Measurements from ENCODE around the gene SLCO4A1. TPM values are rescaled to one million over a fixed set of nuclear protein-coding genes. Genes with fewer than 3 reads are reported as not detected.

Gene SLCO4A1
- total and polyA plus RNA-seq, 8 donors = 0.58 to 44.3 (median 11.9) TPM

DNA sequence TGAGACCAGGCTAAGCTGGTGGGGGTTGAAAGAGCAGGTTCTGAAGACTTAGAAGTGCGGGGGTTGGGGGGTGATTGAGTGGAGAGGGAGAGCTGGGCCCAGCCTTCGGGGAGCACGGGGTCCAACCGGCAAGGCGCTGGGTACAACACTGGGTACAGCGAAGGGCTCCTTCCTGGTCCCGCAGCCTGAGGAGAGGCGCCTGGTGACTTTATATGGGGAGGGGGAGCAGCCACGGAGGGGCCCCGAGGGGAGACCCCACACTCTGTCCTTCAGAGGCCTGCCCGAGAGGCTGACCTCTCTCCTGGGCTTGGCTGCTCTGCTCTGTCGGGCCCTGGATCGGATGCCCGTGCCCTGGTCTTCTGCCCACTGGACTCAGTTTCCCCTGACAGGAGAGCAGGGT is 55.9 kb downstream of the SLCO4A1 start:
- Histone ChIP-seq H3K9me3 (no peaks in the 10 kb centered on the region), H3K36me3 (no peaks in the 10 kb centered on the region), H3K4me1 (peaks cover 0 to 1% (median 0%) of the 10 kb centered on the region in 4 donors), H3K4me3 (no peak overlapping the region), H3K27me3 (peaks cover 0 to 27% (median 8%) of the 10 kb centered on the region in 3 donors), H3K27ac (no peak overlapping the region)
- intact Hi-C loops (cut with DNase I; ENCODE audit: low total_unique reads) = no loop called here
- DNase-seq = no peak
- WGBS, 5 donors = 86 to 95% (median 92%) methylated on average over 14 of the region's 14 CpGs
- no peak for TF ChIP-seq POLR2A (IDR thresholded peaks at IDR 0.05)
- TF ChIP-seq EP300 (IDR thresholded peaks at IDR 0.05) = no peak
- TF ChIP-seq POLR2AphosphoS5 (IDR thresholded peaks at IDR 0.05) = no peak
- TF ChIP-seq CTCF (IDR thresholded peaks at IDR 0.05) = no peak

DNA sequence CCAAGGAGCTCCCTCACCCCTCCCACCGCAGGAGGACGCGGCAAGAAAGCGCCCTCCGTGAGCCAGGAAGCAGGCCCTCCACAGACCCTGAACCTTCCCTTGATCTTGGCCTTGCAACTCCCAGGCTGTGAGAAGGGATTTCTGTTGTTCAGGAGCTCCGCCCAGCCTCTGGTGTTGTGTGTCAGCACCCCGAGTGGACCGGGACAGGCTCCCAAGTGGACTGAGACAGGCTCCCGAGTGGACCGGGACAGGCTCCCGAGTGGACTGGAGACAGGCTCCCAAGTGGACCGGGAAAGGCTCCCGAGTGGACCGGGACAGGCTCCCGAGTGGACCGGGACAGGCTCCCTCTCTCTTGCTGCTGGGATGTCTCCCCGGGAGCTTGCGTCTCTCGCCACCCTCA is 57.0 kb downstream of the SLCO4A1 start:
- WGBS, 5 donors = 91 to 96% (median 95%) methylated on average over 14 to 19 of the region's 19 CpGs
- H3K27me3 ChIP-seq = peaks cover 0 to 20% (median 4%) of the 10 kb centered on the region in 3 donors
- H3K9me3 ChIP-seq = no peaks in the 10 kb centered on the region
- no peak overlapping the region for H3K4me3 ChIP-seq
- intact Hi-C loops (cut with DNase I; ENCODE audit: low total_unique reads) = no loop called here
- peaks cover 4 to 12% (median 7%) of the 10 kb centered on the region in 4 donors for H3K4me1 ChIP-seq
- no peak for DNase-seq
- H3K27ac ChIP-seq = no peak overlapping the region
- H3K36me3 ChIP-seq = no peaks in the 10 kb centered on the region
- no peak for TF ChIP-seq EP300 (IDR thresholded peaks at IDR 0.05)
- no peak for TF ChIP-seq POLR2A (IDR thresholded peaks at IDR 0.05)
- TF ChIP-seq CTCF (IDR thresholded peaks at IDR 0.05) = no peak
- TF ChIP-seq POLR2AphosphoS5 (IDR thresholded peaks at IDR 0.05) = no peak

- Histone ChIP-seq H3K27ac (no peak overlapping the region), H3K9me3 (no peaks in the 10 kb centered on the region), H3K4me3 (no peak overlapping the region), H3K36me3 (no peaks in the 10 kb centered on the region), H3K27me3 (peaks cover 0 to 20% (median 4%) of the 10 kb centered on the region in 3 donors), H3K4me1 (peaks cover 7 to 16% (median 9%) of the 10 kb centered on the region in 4 donors)
- 81 to 89% (median 84%) methylated on average over 8 to 12 of the region's 12 CpGs for WGBS, 5 donors
- intact Hi-C loops (cut with DNase I; ENCODE audit: low total_unique reads) = no loop called here
- no peak for TF ChIP-seq POLR2AphosphoS5 (IDR thresholded peaks at IDR 0.05)
- TF ChIP-seq CTCF (IDR thresholded peaks at IDR 0.05) = no peak
- TF ChIP-seq EP300 (IDR thresholded peaks at IDR 0.05) = no peak
- TF ChIP-seq POLR2A (IDR thresholded peaks at IDR 0.05) = no peak
- DNase-seq = no peak
Measured at GRCh38 chr20:62699741-62700140, 57.4 kb downstream of the SLCO4A1 start.

DNA sequence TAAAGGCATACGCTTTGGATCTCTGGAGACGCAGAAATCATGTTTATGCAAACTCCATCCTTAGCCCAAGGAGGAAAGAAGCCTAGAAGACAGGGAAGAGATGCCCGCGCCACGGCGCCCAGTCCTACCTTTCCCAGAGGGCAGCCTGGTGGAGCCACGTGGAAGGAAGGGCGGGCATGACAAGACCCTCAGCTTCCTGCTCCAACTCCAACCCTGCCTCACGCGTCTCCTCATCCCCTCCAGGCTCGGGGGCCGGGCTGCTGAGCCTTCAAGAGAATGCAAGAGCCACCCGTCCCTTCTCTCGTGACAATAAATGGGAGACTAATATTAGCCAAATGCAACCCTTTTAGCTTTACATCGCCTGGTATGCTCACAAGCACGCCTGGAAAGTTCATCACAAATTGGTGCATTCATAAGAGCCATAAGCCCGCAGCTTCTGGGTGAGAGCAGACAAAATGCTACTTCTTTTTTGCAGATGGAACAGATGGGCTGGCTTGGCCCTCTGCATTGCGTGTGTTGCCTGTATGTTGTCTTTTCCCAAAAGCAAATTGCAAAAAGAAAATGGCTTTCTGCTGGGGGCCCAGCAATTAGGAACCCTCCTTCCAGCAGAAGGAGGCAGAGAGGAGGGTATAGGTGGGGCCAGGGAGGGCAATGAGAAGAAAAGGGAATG is 58.1 kb downstream of the SLCO4A1 start:
- WGBS, 5 donors = 87 to 92% (median 90%) methylated on average over 18 of the region's 18 CpGs
- TF ChIP-seq CTCF (IDR thresholded peaks at IDR 0.05) (no peak), POLR2AphosphoS5 (IDR thresholded peaks at IDR 0.05) (no peak), EP300 (IDR thresholded peaks at IDR 0.05) (no peak), POLR2A (IDR thresholded peaks at IDR 0.05) (no peak)
- H3K9me3 ChIP-seq = no peaks in the 10 kb centered on the region
- no peak overlapping the region for H3K27ac ChIP-seq
- DNase-seq = no peak
- no peak overlapping the region for H3K4me3 ChIP-seq
- H3K27me3 ChIP-seq = peaks cover 0 to 21% (median 0%) of the 10 kb centered on the region in 3 donors
- intact Hi-C loops (cut with DNase I; ENCODE audit: low total_unique reads) = no loop called here
- peaks cover 7 to 21% (median 12%) of the 10 kb centered on the region in 4 donors for H3K4me1 ChIP-seq
- no peaks in the 10 kb centered on the region for H3K36me3 ChIP-seq
